HK-2 (cell line): ENCODE results near the gene SMPDL3B.

Source experiments
- DNase-seq: peaks from one replicate; pipeline ENCODE4 v3.0.0-alpha.2; 2018; ENCODE audit not compliant: unreplicated experiment

The SMPDL3B gene

DNA sequence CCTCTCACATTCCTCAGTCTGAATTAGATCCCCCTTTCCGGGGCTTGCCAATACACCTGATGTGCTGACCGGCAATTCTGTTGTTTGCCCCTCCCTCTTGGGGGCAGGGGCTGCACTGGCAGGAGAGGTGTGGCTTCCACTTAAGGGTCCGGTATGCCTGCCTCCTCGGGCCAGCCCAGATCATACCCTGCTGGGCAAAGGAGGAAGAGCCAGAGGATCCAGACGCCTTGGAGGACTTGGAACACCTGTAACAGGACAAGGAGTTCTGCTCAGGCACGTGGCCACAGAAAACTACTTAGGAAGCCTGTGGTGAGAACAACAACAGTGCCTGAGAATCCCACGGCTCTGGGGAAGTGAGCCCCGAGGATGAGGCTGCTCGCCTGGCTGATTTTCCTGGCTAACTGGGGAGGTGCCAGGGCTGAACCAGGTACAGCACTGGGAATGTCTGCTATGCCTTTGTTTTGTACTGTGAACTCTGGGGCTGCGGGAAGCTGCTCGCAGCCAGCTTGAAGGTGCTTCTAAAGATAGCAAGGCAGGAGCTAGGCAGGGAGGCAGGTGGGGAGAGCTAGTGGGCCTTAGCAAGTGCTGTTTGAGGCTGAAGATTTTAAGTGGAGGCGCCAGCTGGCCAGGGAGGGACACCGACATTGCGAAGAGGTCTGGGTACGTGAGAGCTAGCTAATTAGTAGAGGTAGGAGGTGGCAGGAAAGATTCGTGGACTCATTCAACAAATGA, at the start of gene SMPDL3B:
TSS of gene SMPDL3B (plus strand) at position 183 of the 732 bp plus-strand sequence. CDS start at position 367, 184 bp downstream.
- peak; percentile 71 for DNase-seq

DNA sequence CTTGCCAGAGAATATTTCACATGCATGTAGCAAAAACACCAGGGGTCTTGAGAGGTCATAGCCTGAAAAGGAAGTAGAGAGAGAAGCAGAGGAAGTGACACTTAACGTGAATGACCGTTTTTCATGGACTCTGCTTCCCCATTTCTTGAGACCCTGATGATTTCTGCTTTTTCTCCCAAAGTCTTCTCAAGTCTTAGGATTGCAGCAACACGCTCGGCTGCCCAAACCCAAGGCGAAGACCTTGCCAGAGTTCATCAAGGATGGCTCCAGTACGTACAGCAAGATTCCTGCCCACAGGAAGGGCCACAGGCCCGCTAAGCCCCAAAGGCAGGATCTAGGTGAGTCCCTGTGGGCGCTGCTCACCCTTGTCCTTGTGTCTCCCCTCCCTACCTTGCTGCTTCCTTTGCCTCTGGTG, 49.7 kb upstream of the SMPDL3B start:
- no peak for DNase-seq

- no peak for DNase-seq
These were observed 49.0 kb upstream of the SMPDL3B start for GRCh38 chr1:27885621-27886352.

DNA sequence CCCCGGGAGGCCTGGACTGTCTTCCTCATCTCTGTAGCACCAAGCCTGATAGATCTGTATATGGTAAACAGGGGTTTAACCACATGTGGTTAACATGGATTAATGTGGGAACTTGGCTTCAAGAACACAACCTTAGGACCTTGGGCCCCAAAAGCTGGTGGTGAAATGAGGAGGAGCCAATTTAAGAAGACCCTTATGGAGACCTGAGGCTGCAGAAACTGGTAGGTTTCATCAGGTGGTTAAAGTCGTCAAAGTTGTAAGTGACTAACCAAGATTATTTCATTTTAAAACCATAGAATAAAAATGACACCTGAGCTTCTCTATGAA, 48.5 kb upstream of the SMPDL3B start:
- no peak for DNase-seq

- no peak for DNase-seq
These were observed 48.1 kb upstream of the SMPDL3B start for GRCh38 chr1:27886744-27887143.

- DNase-seq: no peak
These were observed 47.4 kb upstream of the SMPDL3B start for GRCh38 chr1:27887215-27888021.

GRCh38 chr1:27889506-27889905, 45.3 kb upstream of the SMPDL3B start:
- no peak for DNase-seq

DNA sequence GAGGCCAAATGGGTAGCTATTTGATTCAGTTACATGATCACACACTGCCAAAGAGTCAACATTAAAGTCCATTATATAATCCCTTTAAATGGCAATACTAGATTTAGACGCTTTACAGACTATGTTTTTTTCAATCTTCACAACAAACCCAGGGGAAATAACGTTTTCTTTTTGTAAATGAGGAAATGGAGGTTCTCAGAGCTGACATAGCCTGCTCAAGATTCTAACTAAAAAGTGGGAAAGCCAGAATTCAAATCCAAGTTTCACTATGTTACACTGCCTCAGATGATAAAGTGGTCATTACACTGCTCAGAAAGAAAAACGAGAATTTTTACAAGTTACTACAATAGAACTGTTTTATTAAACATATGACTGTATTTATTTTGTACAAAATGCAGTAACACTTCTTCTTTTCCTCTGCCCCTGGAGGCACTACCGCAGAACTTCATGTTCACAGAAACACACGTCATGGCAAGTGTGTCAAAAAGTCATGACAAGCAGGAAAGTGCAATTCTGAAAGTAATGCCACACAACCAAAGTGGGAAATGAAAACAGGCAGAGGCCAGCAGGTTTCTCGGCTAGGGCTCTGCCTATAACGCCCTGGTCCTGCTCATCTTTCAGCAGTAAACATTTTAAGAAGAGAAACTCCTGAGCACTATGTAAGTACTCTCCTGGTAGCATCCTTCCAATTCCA, 43.5 kb upstream of the SMPDL3B start:
- no peak for DNase-seq

- no peak for DNase-seq
These were observed 40.3 kb upstream of the SMPDL3B start for GRCh38 chr1:27894521-27894920.

- no peak for DNase-seq
These were observed 28.0 kb upstream of the SMPDL3B start for GRCh38 chr1:27906759-27907158.

DNA sequence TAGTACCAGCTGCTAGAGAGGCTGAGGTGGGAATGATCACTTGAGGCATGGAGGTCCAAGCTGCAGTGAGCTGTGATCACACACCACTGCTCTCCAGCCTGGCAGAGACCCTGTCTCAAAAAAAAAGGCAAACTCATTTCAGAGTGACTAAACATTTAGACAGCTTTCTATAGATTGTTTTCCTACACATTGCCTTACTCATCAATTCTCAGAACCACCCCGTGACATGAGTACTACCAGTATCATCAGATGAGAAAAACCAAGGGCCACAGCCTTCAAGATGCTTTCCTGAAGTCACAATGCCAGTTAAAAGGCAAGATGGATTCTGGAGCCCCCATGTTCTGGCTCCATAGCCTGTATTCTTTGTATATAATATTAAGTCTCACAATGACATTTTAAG, 22.4 kb upstream of the SMPDL3B start:
- DNase-seq: no peak

DNA sequence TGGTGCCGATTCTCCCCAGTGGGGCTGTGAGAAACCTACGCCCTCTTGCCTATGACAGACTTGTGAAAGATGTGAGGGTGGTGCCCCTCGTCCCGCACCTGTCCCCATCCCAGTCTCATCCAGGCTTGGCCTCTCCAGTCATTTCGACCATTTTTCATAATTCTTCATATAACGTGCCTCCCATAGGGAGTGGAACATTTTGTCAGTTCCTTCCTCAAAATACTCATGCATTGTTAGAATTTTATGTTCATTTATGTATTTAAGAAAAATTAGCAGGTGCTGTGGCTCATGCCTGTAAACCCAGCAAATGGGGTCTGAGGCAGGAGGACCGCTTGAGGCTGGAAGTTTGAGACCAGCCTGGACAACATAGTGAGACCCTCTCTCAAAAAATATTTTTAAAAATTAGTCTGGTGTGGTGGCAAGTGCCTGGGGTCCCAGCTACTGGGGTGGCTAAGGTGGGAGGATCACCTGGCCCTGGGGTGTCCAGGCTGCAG, 19.7 kb upstream of the SMPDL3B start:
- no peak for DNase-seq

GRCh38 chr1:27922272-27922671, 12.5 kb upstream of the SMPDL3B start:
- no peak for DNase-seq

DNA sequence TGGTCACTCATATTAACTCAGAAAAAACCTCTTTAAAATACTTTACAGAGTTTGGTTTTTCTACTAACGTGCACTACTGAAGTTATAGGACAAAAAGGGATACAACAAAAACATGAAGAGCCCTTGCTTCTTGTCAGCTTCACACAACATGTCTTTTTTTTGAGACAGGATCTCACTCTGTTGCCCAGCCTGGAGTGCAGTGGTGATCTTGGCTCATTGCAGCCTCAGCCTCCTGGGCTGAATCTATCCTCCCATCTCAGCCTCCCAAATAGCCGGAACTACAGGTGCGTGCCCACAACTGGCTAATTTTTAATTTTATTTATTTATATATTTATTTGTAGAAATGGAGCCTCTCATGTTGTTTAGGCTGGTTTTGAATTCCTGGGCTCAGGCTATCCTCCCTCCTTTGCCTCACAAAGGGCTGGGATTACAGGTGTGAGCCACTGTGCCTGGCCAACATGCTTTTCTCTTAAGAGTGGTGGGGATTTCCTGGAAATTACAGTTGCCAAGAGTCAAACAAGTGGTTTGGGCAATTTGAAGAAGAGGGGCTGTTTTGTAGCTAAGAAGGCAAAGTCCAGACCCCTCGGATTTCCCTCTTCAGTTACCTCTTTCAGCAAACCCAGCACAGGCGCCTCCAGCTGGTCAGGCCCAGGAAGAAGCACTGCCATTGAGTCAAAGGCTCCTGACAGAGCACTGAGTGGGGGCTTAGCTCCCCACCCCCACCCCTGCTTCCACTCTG, 6.4 kb upstream of the SMPDL3B start:
- no peak for DNase-seq

- no peak for DNase-seq
These were observed 3.6 kb upstream of the SMPDL3B start for GRCh38 chr1:27931184-27931583.

DNA sequence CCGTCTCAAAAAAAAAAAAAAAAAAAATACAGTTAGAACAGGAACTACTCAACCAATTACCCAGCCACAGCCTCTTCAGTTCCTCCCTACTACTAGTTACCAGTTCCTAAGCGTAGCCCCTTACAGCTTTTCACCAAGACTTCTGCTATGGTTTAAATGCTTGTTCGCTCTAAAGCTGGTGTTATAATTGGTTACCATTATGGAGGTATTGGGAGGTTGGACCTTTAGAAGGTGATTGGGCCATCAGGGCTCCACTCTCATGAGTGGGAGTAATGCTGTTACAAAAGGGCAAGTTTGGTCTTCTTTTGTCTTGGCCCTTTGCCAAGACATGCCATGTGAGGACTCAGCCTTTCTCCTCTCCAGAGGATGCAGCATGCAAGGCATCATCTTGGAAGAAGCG, 3.0 kb upstream of the SMPDL3B start:
- no peak for DNase-seq

DNA sequence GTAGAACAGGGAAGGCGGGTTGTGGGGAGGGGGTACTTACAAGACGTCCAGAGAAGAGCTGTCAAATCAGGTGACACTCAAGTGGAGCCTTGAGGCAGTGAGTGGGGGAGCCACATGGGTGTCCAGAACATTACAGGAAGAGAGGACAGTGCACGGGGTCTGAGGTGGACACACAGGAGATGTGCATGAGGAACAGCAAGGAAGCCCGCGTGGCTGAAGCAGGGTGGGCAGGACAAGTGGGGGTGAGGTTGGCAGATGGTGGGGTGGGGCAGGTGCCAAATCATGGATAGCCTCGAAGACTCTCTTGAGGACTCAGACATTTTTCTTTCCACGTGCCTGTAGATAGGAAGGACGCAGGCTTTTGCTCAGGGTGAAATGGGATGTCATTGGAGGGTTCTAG, 921 bp downstream of the SMPDL3B start:
- DNase-seq: no peak

GRCh38 chr1:27936370-27936769, 1.6 kb downstream of the SMPDL3B start:
- DNase-seq: no peak

GRCh38 chr1:27937524-27937836, 2.7 kb downstream of the SMPDL3B start:
- DNase-seq: no peak

- DNase-seq: no peak
These were observed 3.7 kb downstream of the SMPDL3B start for GRCh38 chr1:27938488-27938887.

GRCh38 chr1:27940297-27940696, 5.5 kb downstream of the SMPDL3B start:
- no peak for DNase-seq
